ENCODE results near the gene PAX7. TPM values are rescaled to one million over a fixed set of nuclear protein-coding genes. Genes with fewer than 3 reads are reported as not detected.

PAX7 gene
- total and polyA plus RNA-seq, 2 of the 4 experiments (the other 2 are of a cell fraction), result not detected

DNA sequence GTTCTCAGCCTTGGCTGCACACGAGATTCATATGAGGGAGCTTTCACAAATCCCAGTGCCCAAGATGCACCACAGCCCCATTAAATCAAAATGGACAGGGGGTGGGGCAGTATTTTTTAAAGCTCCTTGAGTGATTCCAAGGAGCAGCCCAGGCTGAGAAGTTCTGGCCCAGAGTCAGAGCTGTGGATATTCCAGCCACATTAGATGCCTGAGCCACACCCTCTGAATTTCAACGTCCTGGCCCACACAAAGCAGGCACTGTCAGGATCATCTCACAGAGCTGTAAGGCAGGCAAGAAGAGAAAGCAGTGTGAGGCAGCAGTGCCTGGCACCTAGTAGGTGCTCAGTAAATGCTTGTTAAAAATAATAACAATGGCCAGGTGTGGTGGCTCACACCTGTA, 37.4 kb downstream of the PAX7 start:
- in situ Hi-C loops (cut with MboI; ENCODE audit: low sequenced_read_pairs), result no loop called here
- CTCF ChIA-PET, result no interaction called here
- ATAC-seq (ENCODE audit: low read depth), result no peak

More for the DNA sequence above, 37.4 kb downstream of the PAX7 start:
- Histone ChIP-seq H3K9ac (ENCODE audit: low read depth, low read length) (no peak overlapping the region), H3K23ac (ENCODE audit: low read depth, low read length) (no peak overlapping the region), H2AK9ac (replicated peaks; ENCODE audit: low read depth, low read length, poor library complexity) (no peak overlapping the region), H3K9me3 (ENCODE audit: control insufficient read depth, insufficient read depth, low read length) (no peaks in the 10 kb centered on the region), H3K56ac (ENCODE audit: extremely low read depth, insufficient read depth, low read length) (no peak overlapping the region), H3K27me3 (ENCODE audit: control insufficient read depth, insufficient read depth, low read length) (peaks cover 2% of the 10 kb centered on the region), H2AK5ac (ENCODE audit: low read depth, low read length) (no peak overlapping the region), H2BK5ac (ENCODE audit: low read depth, low read length, poor library complexity, severe bottlenecking) (no peak overlapping the region), H3K4me3 (ENCODE audit: insufficient read depth, low read depth, low read length) (no peak overlapping the region), H3K14ac (replicated peaks; ENCODE audit: low read depth, low read length) (no peak overlapping the region), H4K5ac (ENCODE audit: low read depth, low read length) (no peak overlapping the region), H3K36me3 (ENCODE audit: control insufficient read depth, insufficient read depth, low read length) (no peaks in the 10 kb centered on the region), H2AFZ (replicated peaks; ENCODE audit: low read length, poor library complexity) (no peak overlapping the region), H3K4me2 (ENCODE audit: low read depth, low read length) (no peak overlapping the region), H4K20me1 (ENCODE audit: insufficient read depth, low read length) (no peaks in the 10 kb centered on the region), H3K4me1 (ENCODE audit: control insufficient read depth, insufficient read depth, low read length) (no peaks in the 10 kb centered on the region), H3K79me1 (ENCODE audit: low read depth in 1 of 2, low read length in 2 of 2) (no peaks in the 10 kb centered on the region), H2BK120ac (ENCODE audit: low read depth, low read length) (no peak overlapping the region), H2BK15ac (ENCODE audit: low read depth, low read length) (no peak overlapping the region), H4K91ac (ENCODE audit: insufficient read depth, low read depth, low read length) (no peak overlapping the region), H3K18ac (ENCODE audit: low read depth, low read length) (no peak overlapping the region), H2BK20ac (ENCODE audit: low read depth, low read length) (no peak overlapping the region), H3K9me1 (ENCODE audit: insufficient read depth, low read length) (no peaks in the 10 kb centered on the region), H4K8ac (ENCODE audit: low read depth in 2 of 2, low read length in 2 of 2) (no peak overlapping the region), H3K4ac (ENCODE audit: low read depth, low read length) (no peak overlapping the region), H3K27ac (ENCODE audit: insufficient read depth, low read length) (no peak overlapping the region)
- DNase-seq, result no peak
- no TSS peak for BruUV-seq (replicated peaks)
- no CpG with 5 or more reads among the region's 2 CpGs for WGBS, 2 experiments (ENCODE audit: extremely low coverage in 2 of 2, insufficient read length in 1 of 2)
- TF ChIP-seq CEBPB (IDR thresholded peaks at IDR 0.05; ENCODE audit: low read depth, low read length) (no peak), RFX5 (IDR thresholded peaks at IDR 0.05; ENCODE audit: low read depth, low read length) (no peak), POLR2A (IDR thresholded peaks at IDR 0.05; ENCODE audit: low read depth, low read length) (no peak), MXI1 (IDR thresholded peaks at IDR 0.05; ENCODE audit: borderline replicate concordance, low read depth, low read length) (no peak), RCOR1 (IDR thresholded peaks at IDR 0.05; ENCODE audit: insufficient replicate concordance, low read length) (no peak), BHLHE40 (IDR thresholded peaks at IDR 0.05; ENCODE audit: low read depth, low read length) (no peak), NFE2L2 (IDR thresholded peaks at IDR 0.05; ENCODE audit: low read depth, low read length) (no peak), FOS (IDR thresholded peaks at IDR 0.05; ENCODE audit: low read depth, low read length) (no peak), RAD21 (IDR thresholded peaks at IDR 0.05; ENCODE audit: low read length) (no peak), SMC3 (IDR thresholded peaks at IDR 0.05; ENCODE audit: low read depth, low read length) (no peak)
- TF ChIP-seq, protein P1, sequence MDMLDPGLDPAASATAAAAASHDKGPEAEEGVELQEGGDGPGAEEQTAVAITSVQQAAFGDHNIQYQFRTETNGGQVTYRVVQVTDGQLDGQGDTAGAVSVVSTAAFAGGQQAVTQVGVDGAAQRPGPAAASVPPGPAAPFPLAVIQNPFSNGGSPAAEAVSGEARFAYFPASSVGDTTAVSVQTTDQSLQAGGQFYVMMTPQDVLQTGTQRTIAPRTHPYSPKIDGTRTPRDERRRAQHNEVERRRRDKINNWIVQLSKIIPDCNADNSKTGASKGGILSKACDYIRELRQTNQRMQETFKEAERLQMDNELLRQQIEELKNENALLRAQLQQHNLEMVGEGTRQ (IDR thresholded peaks at IDR 0.05; ENCODE audit: low read depth, low read length), result no peak
- TF ChIP-seq, protein P2, sequence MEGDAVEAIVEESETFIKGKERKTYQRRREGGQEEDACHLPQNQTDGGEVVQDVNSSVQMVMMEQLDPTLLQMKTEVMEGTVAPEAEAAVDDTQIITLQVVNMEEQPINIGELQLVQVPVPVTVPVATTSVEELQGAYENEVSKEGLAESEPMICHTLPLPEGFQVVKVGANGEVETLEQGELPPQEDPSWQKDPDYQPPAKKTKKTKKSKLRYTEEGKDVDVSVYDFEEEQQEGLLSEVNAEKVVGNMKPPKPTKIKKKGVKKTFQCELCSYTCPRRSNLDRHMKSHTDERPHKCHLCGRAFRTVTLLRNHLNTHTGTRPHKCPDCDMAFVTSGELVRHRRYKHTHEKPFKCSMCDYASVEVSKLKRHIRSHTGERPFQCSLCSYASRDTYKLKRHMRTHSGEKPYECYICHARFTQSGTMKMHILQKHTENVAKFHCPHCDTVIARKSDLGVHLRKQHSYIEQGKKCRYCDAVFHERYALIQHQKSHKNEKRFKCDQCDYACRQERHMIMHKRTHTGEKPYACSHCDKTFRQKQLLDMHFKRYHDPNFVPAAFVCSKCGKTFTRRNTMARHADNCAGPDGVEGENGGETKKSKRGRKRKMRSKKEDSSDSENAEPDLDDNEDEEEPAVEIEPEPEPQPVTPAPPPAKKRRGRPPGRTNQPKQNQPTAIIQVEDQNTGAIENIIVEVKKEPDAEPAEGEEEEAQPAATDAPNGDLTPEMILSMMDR (conservative IDR thresholded peaks at IDR 0.05; ENCODE audit: low read depth, low read length), result no peak
- TF ChIP-seq, protein P3, sequence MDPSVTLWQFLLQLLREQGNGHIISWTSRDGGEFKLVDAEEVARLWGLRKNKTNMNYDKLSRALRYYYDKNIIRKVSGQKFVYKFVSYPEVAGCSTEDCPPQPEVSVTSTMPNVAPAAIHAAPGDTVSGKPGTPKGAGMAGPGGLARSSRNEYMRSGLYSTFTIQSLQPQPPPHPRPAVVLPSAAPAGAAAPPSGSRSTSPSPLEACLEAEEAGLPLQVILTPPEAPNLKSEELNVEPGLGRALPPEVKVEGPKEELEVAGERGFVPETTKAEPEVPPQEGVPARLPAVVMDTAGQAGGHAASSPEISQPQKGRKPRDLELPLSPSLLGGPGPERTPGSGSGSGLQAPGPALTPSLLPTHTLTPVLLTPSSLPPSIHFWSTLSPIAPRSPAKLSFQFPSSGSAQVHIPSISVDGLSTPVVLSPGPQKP (IDR thresholded peaks at IDR 0.05; ENCODE audit: borderline replicate concordance, low read depth, low read length), result no peak
- intact Hi-C loops (cut with micrococcal nuclease) (no loop called here), dilution Hi-C loops (cut with HindIII; ENCODE audit: low sequenced_read_pairs, unreplicated experiment) (no loop called here)
- POLR2A ChIA-PET (ENCODE audit: unreplicated experiment), result no interaction called here

Measured in IMR-90 (cell line).